ENCODE data around the gene C17orf50.
A peak's percentile ranks its signal among the peaks of the same experiment; 100 is the strongest.

Gene C17orf50

GRCh38 chr17:35757243-35757642, 3.4 kb upstream of the C17orf50 start:
- DNase-seq: no peak

GRCh38 chr17:35761601-35762000, 914 bp downstream of the C17orf50 start:
- no peak for DNase-seq

GRCh38 chr17:35763767-35764122, 3.1 kb downstream of the C17orf50 start:
- no peak for DNase-seq

- DNase-seq: peak; percentile 95
Measured at GRCh38 chr17:35764123-35764991, 3.7 kb downstream of the C17orf50 start.

GRCh38 chr17:35765086-35765710, 4.5 kb downstream of the C17orf50 start:
- no peak for DNase-seq

GRCh38 chr17:35765756-35766488, 5.2 kb downstream of the C17orf50 start:
- no peak for DNase-seq

- DNase-seq: no peak
Measured at GRCh38 chr17:35766489-35766877, 5.8 kb downstream of the C17orf50 start.

- peak; percentile 63 for DNase-seq
Measured at GRCh38 chr17:35766903-35767510, 6.3 kb downstream of the C17orf50 start.

- DNase-seq: no peak
Measured at GRCh38 chr17:35768797-35769196, 8.1 kb downstream of the C17orf50 start.

- DNase-seq: no peak
Measured at GRCh38 chr17:35769895-35770486, 9.3 kb downstream of the C17orf50 start.

- DNase-seq: no peak
Measured at GRCh38 chr17:35773129-35773528, 12.4 kb downstream of the C17orf50 start.

GRCh38 chr17:35773679-35774425, 13.2 kb downstream of the C17orf50 start:
- no peak for DNase-seq

GRCh38 chr17:35774499-35774898, 13.8 kb downstream of the C17orf50 start:
- DNase-seq: no peak

- DNase-seq: no peak
Measured at GRCh38 chr17:35775039-35775438, 14.4 kb downstream of the C17orf50 start.

- DNase-seq: no peak
Measured at GRCh38 chr17:35775583-35775982, 14.9 kb downstream of the C17orf50 start.

GRCh38 chr17:35778641-35779196, 18.0 kb downstream of the C17orf50 start:
- DNase-seq: no peak

- DNase-seq: no peak
Measured at GRCh38 chr17:35780950-35781349, 20.3 kb downstream of the C17orf50 start.

GRCh38 chr17:35784895-35785294, 24.2 kb downstream of the C17orf50 start:
- no peak for DNase-seq

GRCh38 chr17:35786941-35787432, 26.3 kb downstream of the C17orf50 start:
- no peak for DNase-seq

GRCh38 chr17:35788477-35789368, 28.0 kb downstream of the C17orf50 start:
- no peak for DNase-seq

GRCh38 chr17:35790841-35791240, 30.2 kb downstream of the C17orf50 start:
- no peak for DNase-seq

All from RPMI8226 (cell line).